Measurements from ENCODE around the gene LAMB1.

Gene LAMB1

GRCh38 chr7:107993891-107994291, 9.1 kb downstream of the LAMB1 start:
- Histone ChIP-seq H2AK5ac (ENCODE audit: low read length, severe bottlenecking) (peak overlapping the region; percentile 92), H3K9ac (ENCODE audit: low read length) (peak overlapping the region; percentile 9), H3K14ac (ENCODE audit: low read length in 2 of 2) (peak overlapping the region in 1 of 2 experiments; percentile 81), H3K27ac (ENCODE audit: low read length, poor library complexity, severe bottlenecking) (peak overlapping the region; percentile 57), H3K9me3 (ENCODE audit: control insufficient read depth, low read length) (no peaks in the 10 kb centered on the region), H3K36me3 (ENCODE audit: control insufficient read depth in 1 of 2, insufficient read depth in 2 of 2, low read depth in 1 of 2, low read length in 2 of 2) (peaks cover 24 to 75% of the 10 kb centered on the region in 2 experiments), H2BK5ac (ENCODE audit: low read depth, low read length, poor library complexity, severe bottlenecking) (peak overlapping the region; percentile 83), H3K4ac (ENCODE audit: low read depth in 1 of 2, low read length in 2 of 2) (peak overlapping the region; percentile 68 to 76), H2BK12ac (ENCODE audit: low read length in 2 of 2) (peak overlapping the region in 1 of 2 experiments; percentile 91), H3K4me3 (ENCODE audit: insufficient read depth in 1 of 2, low read depth in 1 of 2, low read length in 2 of 2) (no peak overlapping the region), H3K4me2 (ENCODE audit: low read length, poor library complexity, severe bottlenecking) (peak overlapping the region; percentile 52), H4K91ac (ENCODE audit: low read length) (peak overlapping the region; percentile 93), H3K23ac (ENCODE audit: low read length in 2 of 2) (peak overlapping the region in 1 of 2 experiments; percentile 87), H3K18ac (ENCODE audit: low read depth in 1 of 2, low read length in 2 of 2) (peak overlapping the region; percentile 67 to 69), H3K79me1 (replicated peaks; ENCODE audit: low read length, poor library complexity, severe bottlenecking) (peaks cover 3% of the 10 kb centered on the region), H4K8ac (ENCODE audit: low read length) (peak overlapping the region; percentile 78), H2BK120ac (ENCODE audit: low read depth, low read length) (peak overlapping the region; percentile 74), H3K27me3 (ENCODE audit: control insufficient read depth in 1 of 2, insufficient read depth in 1 of 2, low read length in 2 of 2) (no peaks in the 10 kb centered on the region), H2BK15ac (ENCODE audit: low read depth, poor library complexity, severe bottlenecking) (peak overlapping the region; percentile 3), H2AFZ (ENCODE audit: low read depth, low read length) (no peak overlapping the region), H3K4me1 (ENCODE audit: control insufficient read depth, insufficient read depth, low read depth, low read length) (peaks cover 7% of the 10 kb centered on the region)
- DNase-seq: no peak
- 100% methylated on average over 1 of the region's 1 CpG for WGBS

- Histone ChIP-seq H3K4me3 (ENCODE audit: insufficient read depth in 1 of 2, low read depth in 1 of 2, low read length in 2 of 2) (no peak overlapping the region), H3K4me2 (ENCODE audit: low read length, poor library complexity, severe bottlenecking) (no peak overlapping the region), H3K14ac (ENCODE audit: low read length in 2 of 2) (no peak overlapping the region), H4K8ac (ENCODE audit: low read length) (peak overlapping the region; percentile 23), H3K23ac (ENCODE audit: low read length in 2 of 2) (no peak overlapping the region), H2BK5ac (ENCODE audit: low read depth, low read length, poor library complexity, severe bottlenecking) (no peak overlapping the region), H2BK12ac (ENCODE audit: low read length in 2 of 2) (no peak overlapping the region), H3K27me3 (ENCODE audit: control insufficient read depth in 1 of 2, insufficient read depth in 1 of 2, low read length in 2 of 2) (no peaks in the 10 kb centered on the region), H2AK5ac (ENCODE audit: low read length, severe bottlenecking) (no peak overlapping the region), H2BK120ac (ENCODE audit: low read depth, low read length) (no peak overlapping the region), H3K36me3 (ENCODE audit: control insufficient read depth in 1 of 2, insufficient read depth in 2 of 2, low read depth in 1 of 2, low read length in 2 of 2) (peaks cover 34 to 82% of the 10 kb centered on the region in 2 experiments), H3K4me1 (ENCODE audit: control insufficient read depth, insufficient read depth, low read depth, low read length) (peaks cover 5% of the 10 kb centered on the region), H4K91ac (ENCODE audit: low read length) (no peak overlapping the region), H3K79me1 (replicated peaks; ENCODE audit: low read length, poor library complexity, severe bottlenecking) (peaks cover 3% of the 10 kb centered on the region), H3K18ac (ENCODE audit: low read depth in 1 of 2, low read length in 2 of 2) (peak overlapping the region in 1 of 2 experiments; percentile 62), H2AFZ (ENCODE audit: low read depth, low read length) (no peak overlapping the region), H3K27ac (ENCODE audit: low read length, poor library complexity, severe bottlenecking) (peak overlapping the region; percentile 15), H3K4ac (ENCODE audit: low read depth in 1 of 2, low read length in 2 of 2) (no peak overlapping the region), H3K9me3 (ENCODE audit: control insufficient read depth, low read length) (no peaks in the 10 kb centered on the region), H3K9ac (ENCODE audit: low read length) (peak overlapping the region; percentile 54), H2BK15ac (ENCODE audit: low read depth, poor library complexity, severe bottlenecking) (no peak overlapping the region)
- 62% methylated on average over 9 of the region's 9 CpGs for WGBS
- DNase-seq: peak; percentile 75
Observed at GRCh38 chr7:107989618-107990373, 13.2 kb downstream of the LAMB1 start.

DNA sequence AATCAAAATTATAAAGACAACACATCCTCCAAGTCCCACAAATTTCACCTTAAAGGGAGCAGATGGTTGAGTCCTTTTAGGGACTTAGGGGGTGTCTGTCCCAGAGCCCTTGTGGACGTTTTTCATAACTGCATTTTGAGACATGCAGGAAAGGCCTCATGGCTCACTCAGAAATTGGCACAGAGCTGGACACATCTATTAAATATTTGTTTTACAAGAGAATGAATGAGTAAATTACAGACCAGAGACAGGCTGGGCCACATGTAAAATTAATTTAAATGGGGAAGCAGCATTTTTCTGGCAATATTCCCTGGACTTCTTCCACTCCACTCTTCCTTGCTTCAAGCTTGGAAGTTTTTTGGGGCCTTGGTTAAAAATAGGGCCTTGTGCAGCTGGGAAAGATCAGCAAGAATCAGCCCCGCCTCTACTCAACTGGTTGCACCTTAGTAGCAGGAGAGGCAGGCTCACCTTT, 20.0 kb downstream of the LAMB1 start:
- no peak overlapping the region for H3K9ac ChIP-seq (ENCODE audit: low read length)
- H3K4me2 ChIP-seq (ENCODE audit: low read length, poor library complexity, severe bottlenecking): no peak overlapping the region
- H4K91ac ChIP-seq (ENCODE audit: low read length): no peak overlapping the region
- H3K14ac ChIP-seq (ENCODE audit: low read length in 2 of 2): no peak overlapping the region
- H3K79me1 ChIP-seq (replicated peaks; ENCODE audit: low read length, poor library complexity, severe bottlenecking): no peaks in the 10 kb centered on the region
- no peak for DNase-seq
- no peak overlapping the region for H3K4me3 ChIP-seq (ENCODE audit: insufficient read depth in 1 of 2, low read depth in 1 of 2, low read length in 2 of 2)
- H3K23ac ChIP-seq (ENCODE audit: low read length in 2 of 2): no peak overlapping the region
- H3K4me1 ChIP-seq (ENCODE audit: control insufficient read depth, insufficient read depth, low read depth, low read length): peaks cover 3% of the 10 kb centered on the region
- H2BK15ac ChIP-seq (ENCODE audit: low read depth, poor library complexity, severe bottlenecking): no peak overlapping the region
- H3K4ac ChIP-seq (ENCODE audit: low read depth in 1 of 2, low read length in 2 of 2): no peak overlapping the region
- H2BK120ac ChIP-seq (ENCODE audit: low read depth, low read length): no peak overlapping the region
- H3K9me3 ChIP-seq (ENCODE audit: control insufficient read depth, low read length): no peaks in the 10 kb centered on the region
- H2AFZ ChIP-seq (ENCODE audit: low read depth, low read length): no peak overlapping the region
- H3K36me3 ChIP-seq (ENCODE audit: control insufficient read depth in 1 of 2, insufficient read depth in 2 of 2, low read depth in 1 of 2, low read length in 2 of 2): peaks cover 27 to 90% of the 10 kb centered on the region in 2 experiments
- H3K27ac ChIP-seq (ENCODE audit: low read length, poor library complexity, severe bottlenecking): peak overlapping the region; percentile 47
- no peak overlapping the region for H2BK12ac ChIP-seq (ENCODE audit: low read length in 2 of 2)
- no peak overlapping the region for H2AK5ac ChIP-seq (ENCODE audit: low read length, severe bottlenecking)
- H3K27me3 ChIP-seq (ENCODE audit: control insufficient read depth in 1 of 2, insufficient read depth in 1 of 2, low read length in 2 of 2): no peaks in the 10 kb centered on the region
- no peak overlapping the region for H2BK5ac ChIP-seq (ENCODE audit: low read depth, low read length, poor library complexity, severe bottlenecking)
- 73% methylated on average over 2 of the region's 2 CpGs for WGBS
- peak overlapping the region; percentile 49 for H4K8ac ChIP-seq (ENCODE audit: low read length)
- H3K18ac ChIP-seq (ENCODE audit: low read depth in 1 of 2, low read length in 2 of 2): no peak overlapping the region

GRCh38 chr7:107982042-107982840, 20.7 kb downstream of the LAMB1 start:
- Histone ChIP-seq H3K27me3 (ENCODE audit: control insufficient read depth in 1 of 2, insufficient read depth in 1 of 2, low read length in 2 of 2) (no peaks in the 10 kb centered on the region), H3K4ac (ENCODE audit: low read depth in 1 of 2, low read length in 2 of 2) (no peak overlapping the region), H3K36me3 (ENCODE audit: control insufficient read depth in 1 of 2, insufficient read depth in 2 of 2, low read depth in 1 of 2, low read length in 2 of 2) (peaks cover 26 to 91% of the 10 kb centered on the region in 2 experiments), H3K79me1 (replicated peaks; ENCODE audit: low read length, poor library complexity, severe bottlenecking) (no peaks in the 10 kb centered on the region), H3K9me3 (ENCODE audit: control insufficient read depth, low read length) (no peaks in the 10 kb centered on the region), H3K4me1 (ENCODE audit: control insufficient read depth, insufficient read depth, low read depth, low read length) (peaks cover 3% of the 10 kb centered on the region), H3K9ac (ENCODE audit: low read length) (no peak overlapping the region), H3K23ac (ENCODE audit: low read length in 2 of 2) (no peak overlapping the region), H2BK5ac (ENCODE audit: low read depth, low read length, poor library complexity, severe bottlenecking) (no peak overlapping the region), H2AK5ac (ENCODE audit: low read length, severe bottlenecking) (no peak overlapping the region), H3K27ac (ENCODE audit: low read length, poor library complexity, severe bottlenecking) (peak overlapping the region; percentile 35), H4K91ac (ENCODE audit: low read length) (no peak overlapping the region), H2BK15ac (ENCODE audit: low read depth, poor library complexity, severe bottlenecking) (no peak overlapping the region), H3K18ac (ENCODE audit: low read depth in 1 of 2, low read length in 2 of 2) (no peak overlapping the region), H2AFZ (ENCODE audit: low read depth, low read length) (no peak overlapping the region), H3K4me3 (ENCODE audit: insufficient read depth in 1 of 2, low read depth in 1 of 2, low read length in 2 of 2) (no peak overlapping the region), H2BK12ac (ENCODE audit: low read length in 2 of 2) (no peak overlapping the region), H3K4me2 (ENCODE audit: low read length, poor library complexity, severe bottlenecking) (no peak overlapping the region), H4K8ac (ENCODE audit: low read length) (no peak overlapping the region), H2BK120ac (ENCODE audit: low read depth, low read length) (no peak overlapping the region), H3K14ac (ENCODE audit: low read length in 2 of 2) (no peak overlapping the region)
- DNase-seq: no peak
- 97% methylated on average over 9 of the region's 9 CpGs for WGBS
